H1 (cell line): ENCODE results near the gene HDHD2. TPM values are rescaled to one million over a fixed set of nuclear protein-coding genes. Genes with fewer than 3 reads are reported as not detected.

Experiments used
- CTCF ChIA-PET: fragments of 300-600 bp; sonication (Branson Sonifier 250); formaldehyde crosslinking; loops from one replicate; lab custom pipeline; 2021; ENCODE audit not compliant: partially characterized antibody; lab: Charles Lee
- POLR2A ChIA-PET: fragments of 300-600 bp; sonication (Branson Sonifier 250); formaldehyde crosslinking; loops from one replicate; lab custom pipeline; 2021; ENCODE audit warnings: inconsistent platforms; ENCODE audit not compliant: partially characterized antibody; lab: Charles Lee
- DNase-seq, 2 experiments: peaks; one replicate each; pipeline versions ENCODE4 v3.0.0 to v3.0.0-alpha.2; 2010 to 2022; ENCODE audit warnings: low spot score in 2 of 2, low read depth in 1 of 2, mixed read lengths in 1 of 2
- FAIRE-seq: peaks from 2 replicates; lab custom pipeline; 2011; peaks lifted over from hg19 to GRCh38; lab: Jason Lieb, UNC
- H2AFZ ChIP-seq: 2 replicates; pipeline ENCODE4 v1.8.1; 2012; ENCODE audit warnings: low read length, inconsistent platforms
- H2AK5ac ChIP-seq: 2 replicates; pipeline ENCODE4 v1.6.1; 2013; ENCODE audit warnings: low read depth, low read length
- H2BK120ac ChIP-seq: replicated peaks from 2 replicates; pipeline ENCODE3; 2013; ENCODE audit warnings: low read depth, low read length, inconsistent platforms
- H2BK12ac ChIP-seq: 2 replicates; pipeline ENCODE4 v1.6.1; 2013; ENCODE audit warnings: low read depth, low read length
- H2BK15ac ChIP-seq: 2 replicates; pipeline ENCODE4 v1.6.1; 2013; ENCODE audit warnings: low read length
- H2BK20ac ChIP-seq: 2 replicates; pipeline ENCODE4 v1.6.1; 2013; ENCODE audit warnings: low read length
- H2BK5ac ChIP-seq: 2 replicates; pipeline ENCODE4 v1.6.1; 2013; ENCODE audit warnings: low read depth, low read length
- H3K14ac ChIP-seq: 2 replicates; pipeline ENCODE4 v1.6.1; 2013; ENCODE audit warnings: inconsistent platforms; ENCODE audit not compliant: insufficient read length
- H3K18ac ChIP-seq: 2 replicates; pipeline ENCODE4 v1.6.1; 2013; ENCODE audit warnings: low read length; ENCODE audit errors: extremely low read depth
- H3K23ac ChIP-seq: 2 replicates; pipeline ENCODE4 v1.6.1; 2013; ENCODE audit warnings: inconsistent platforms; ENCODE audit not compliant: insufficient read length
- H3K23me2 ChIP-seq: 2 replicates; pipeline ENCODE4 v1.6.1; 2013; ENCODE audit warnings: low read depth, low read length
- H3K27ac ChIP-seq: 2 replicates; pipeline ENCODE4 v1.6.1; 2011; ENCODE audit warnings: low read depth, low read length, inconsistent platforms
- H3K27me3 ChIP-seq, 4 experiments: replicated peaks in 1 of 4; 1 replicate in 1 of 4; 2 replicates in 3 of 4; pipeline versions ENCODE4 v1.6.1 to v1.8.1; 2011 to 2013; ENCODE audit warnings: low read length in 3 of 4, mild to moderate bottlenecking in 3 of 4, inconsistent platforms in 2 of 4, mixed read lengths in 2 of 4, moderate library complexity in 1 of 4; ENCODE audit not compliant: control insufficient read depth in 3 of 4, insufficient read depth in 3 of 4; ENCODE audit errors: extremely low read depth in 1 of 4
- H3K36me3 ChIP-seq, 4 experiments: 2 replicates each; pipeline versions ENCODE4 v1.6.1 to v1.8.1; 2011 to 2013; ENCODE audit warnings: mild to moderate bottlenecking in 4 of 4, low read length in 3 of 4, moderate library complexity in 2 of 4, control low read depth in 1 of 4, inconsistent platforms in 1 of 4; ENCODE audit not compliant: insufficient read depth in 4 of 4, control insufficient read depth in 2 of 4
- H3K4ac ChIP-seq: replicated peaks from 2 replicates; pipeline ENCODE3; 2013; ENCODE audit warnings: low read length, low read depth, mixed read lengths, inconsistent platforms; ENCODE audit not compliant: insufficient read length
- H3K4me1 ChIP-seq, 4 experiments: replicated peaks in 1 of 4; 1 replicate in 1 of 4; 2 replicates in 3 of 4; pipeline versions ENCODE4 v1.6.1 to v1.8.1; 2011 to 2013; ENCODE audit warnings: low read length in 3 of 4, inconsistent platforms in 2 of 4, mixed read lengths in 1 of 4; ENCODE audit not compliant: insufficient read depth in 4 of 4, control insufficient read depth in 3 of 4
- H3K4me2 ChIP-seq, 2 experiments: 2 replicates each; pipeline versions ENCODE4 v1.6.1 to v1.8.1; 2011 to 2013; ENCODE audit warnings: low read depth in 2 of 2, low read length in 2 of 2, control low read depth in 1 of 2, inconsistent platforms in 1 of 2, mild to moderate bottlenecking in 1 of 2; ENCODE audit not compliant: insufficient read depth in 1 of 2
- H3K4me3 ChIP-seq, 4 experiments: fragments of 200-600, 300-600 bp in 1 of 4; sonication (generic), shearing (Covaris generic), sonication (Bioruptor Twin) in 1 of 4; 2 replicates each; pipeline versions ENCODE4 v1.5.1 to v1.8.1; 2011 to 2016; ENCODE audit warnings: low read length in 4 of 4, low read depth in 3 of 4, control low read depth in 2 of 4, inconsistent platforms in 2 of 4, mild to moderate bottlenecking in 2 of 4, mixed read lengths in 1 of 4, moderate library complexity in 1 of 4; ENCODE audit not compliant: insufficient read depth in 2 of 4; ENCODE audit errors: extremely low read depth in 1 of 4
- H3K56ac ChIP-seq: replicated peaks from 2 replicates; pipeline ENCODE3; 2013; ENCODE audit warnings: low read depth, mild to moderate bottlenecking, mixed read lengths, low read length, inconsistent platforms; ENCODE audit not compliant: insufficient read length
- H3K79me1 ChIP-seq: 2 replicates; pipeline ENCODE4 v1.6.1; 2013; ENCODE audit warnings: low read depth, low read length, control low read depth
- H3K79me2 ChIP-seq, 2 experiments: 2 replicates each; pipeline versions ENCODE4 v1.6.1 to v1.8.1; 2012 to 2013; ENCODE audit warnings: low read length in 2 of 2, mild to moderate bottlenecking in 2 of 2, inconsistent platforms in 1 of 2; ENCODE audit not compliant: insufficient read depth in 2 of 2, control insufficient read depth in 1 of 2
- H3K9ac ChIP-seq, 4 experiments: replicated peaks in 1 of 4; 1 replicate in 1 of 4; 2 replicates in 3 of 4; pipeline versions ENCODE4 v1.6.1 to v1.8.1; 2011 to 2013; ENCODE audit warnings: low read depth in 3 of 4, low read length in 3 of 4, control low read depth in 2 of 4, mild to moderate bottlenecking in 2 of 4, moderate library complexity in 2 of 4, inconsistent platforms in 1 of 4; ENCODE audit errors: extremely low read depth in 1 of 4
- H3K9me3 ChIP-seq, 2 experiments: 2 replicates each; pipeline versions ENCODE4 v1.6.1 to v1.8.1; 2012 to 2013; ENCODE audit warnings: mild to moderate bottlenecking in 2 of 2, moderate library complexity in 2 of 2, control low read depth in 1 of 2, inconsistent platforms in 1 of 2, low read depth in 1 of 2, low read length in 1 of 2, mixed read lengths in 1 of 2; ENCODE audit not compliant: insufficient read depth in 2 of 2
- H4K20me1 ChIP-seq, 2 experiments: replicated peaks in 1 of 2; 2 replicates each; pipeline versions ENCODE3 to v1.8.1; 2011 to 2013; ENCODE audit warnings: inconsistent platforms in 2 of 2, low read length in 2 of 2, mild to moderate bottlenecking in 1 of 2; ENCODE audit not compliant: insufficient read depth in 2 of 2, control insufficient read depth in 1 of 2
- H4K5ac ChIP-seq: 2 replicates; pipeline ENCODE4 v1.6.1; 2013; ENCODE audit warnings: low read length, low read depth, mixed read lengths, inconsistent platforms; ENCODE audit not compliant: insufficient read length
- H4K8ac ChIP-seq: 2 replicates; pipeline ENCODE4 v1.8.0; 2013; ENCODE audit warnings: mild to moderate bottlenecking, moderate library complexity, low read length, inconsistent platforms; ENCODE audit not compliant: insufficient read depth; ENCODE audit errors: extremely low read depth
- H4K91ac ChIP-seq: replicated peaks from 2 replicates; pipeline ENCODE3; 2013; ENCODE audit warnings: low read length, mixed read lengths, inconsistent platforms; ENCODE audit not compliant: insufficient read length
- BACH1 ChIP-seq: IDR thresholded peaks from 2 replicates; pipeline ENCODE4 v1.6.1; 2012; ENCODE audit warnings: low read length, improper control_type of control experiment
- CHD2 ChIP-seq: IDR thresholded peaks from 2 replicates; pipeline ENCODE4 v1.6.1; 2012; ENCODE audit warnings: low read length, improper control_type of control experiment
- CTBP2 ChIP-seq: IDR thresholded peaks from 2 replicates; pipeline ENCODE4 v1.7.0; 2011; ENCODE audit warnings: borderline replicate concordance, mild to moderate bottlenecking, moderate library complexity, mixed read lengths, low read length; ENCODE audit not compliant: insufficient read depth, insufficient read length
- JUND ChIP-seq: IDR thresholded peaks from 2 replicates; pipeline ENCODE4 v1.6.1; 2011; ENCODE audit warnings: mild to moderate bottlenecking, improper control_type of control experiment, low read length
- MAFK ChIP-seq: IDR thresholded peaks from 2 replicates; pipeline ENCODE4 v1.6.1; 2012; ENCODE audit warnings: low read depth, mild to moderate bottlenecking, improper control_type of control experiment, low read length
- SIX5 ChIP-seq: IDR thresholded peaks from 2 replicates; pipeline ENCODE4 v1.6.1; 2011; ENCODE audit warnings: mild to moderate bottlenecking, low read depth, low read length
- YY1 ChIP-seq: IDR thresholded peaks from 2 replicates; pipeline ENCODE4 v1.6.1; 2011; ENCODE audit warnings: low read depth, mild to moderate bottlenecking, low read length
- WGBS, 2 experiments: shearing (Covaris generic) in 1 of 2; methylation state at CpG; one replicate each; pipeline versions ENCODE4 v1.1.6 to v1.1.7; 2013 to 2015; ENCODE audit warnings: low lambda C conversion rate in 2 of 2, mixed read lengths in 2 of 2, inconsistent platforms in 1 of 2, low coverage in 1 of 2, missing lambda C conversion rate in 1 of 2; ENCODE audit not compliant: insufficient replicate concordance in 2 of 2, insufficient coverage in 1 of 2, insufficient read length in 1 of 2; ENCODE audit errors: extremely low coverage in 1 of 2, missing lambda C conversion rate in 1 of 2; 5-methylcytosine and 5-hydroxymethylcytosine counted together
- polyA plus RNA-seq, 7 experiments: library from polyadenylated mRNA; depleted of rRNA in 3 of 7; stranded (reverse) in 5 of 7; unstranded in 2 of 7; fragments of >200 nt in 5 of 7; fragments of 200-250 nt in 2 of 7; gene quantifications; 1 replicate in 5 of 7; 2 replicates in 1 of 7; 4 replicates in 1 of 7; pipeline versions ENCODE4 v1.2.1 to v1.2.3, GENCODE V29; 2011 to 2013; ENCODE audit warnings: missing spikeins in 2 of 7, mixed read lengths in 2 of 7
- total RNA-seq: library from RNA; stranded (reverse); fragmentation: NEBNext Ultra II Directional; extraction: Animal tissue kit (Norgen Biotek cat#: 25700); gene quantifications from 2 replicates; pipeline ENCODE4 v1.2.1, GENCODE V29; 2021
- TF ChIP-seq, protein P1 (sequence below): IDR thresholded peaks from 2 replicates; pipeline ENCODE4 v1.6.1; 2012; ENCODE audit warnings: inconsistent platforms

The HDHD2 gene
- total and polyA plus RNA-seq, 2 of the 8 experiments (the other 6 are each of a cell fraction or from before 2014, with no cell fraction given): 16.7 to 42.7 TPM

- no peak for FAIRE-seq
- H3K27me3 ChIP-seq: no peaks in the 10 kb centered on the region
- H3K14ac ChIP-seq: no peak overlapping the region
- CTCF ChIA-PET: interaction anchor here (1.7 kb wide), 1 partner anchor 23 kb away, joined by 4 read pairs; no protein-coding TSS in a partner anchor
- DNase-seq: no peak
- H3K23ac ChIP-seq: no peak overlapping the region
- H4K91ac ChIP-seq: no peak overlapping the region
- peaks cover 0 to 4% (median 3%) of the 10 kb centered on the region in 4 experiments; a peak in 6 of 7 replicates for H3K4me1 ChIP-seq
- H4K8ac ChIP-seq: no peak overlapping the region
- 97% methylated on average over 7 of the region's 7 CpGs; no CpG with 5 or more reads in 1 of the 2 experiments for WGBS, 2 experiments
- no peak overlapping the region for H3K18ac ChIP-seq
- no peak overlapping the region for H3K56ac ChIP-seq
- H3K9ac ChIP-seq: no peak overlapping the region
- 0 out of 8 replicates have a peak, but pooled peaks cover 0 to 2% (median 0%) of the 10 kb centered on the region in 4 experiments for H3K36me3 ChIP-seq
- H4K20me1 ChIP-seq: no peaks in the 10 kb centered on the region
- H2AFZ ChIP-seq: no peak overlapping the region
- no peak overlapping the region for H2AK5ac ChIP-seq
- no peak overlapping the region for H3K27ac ChIP-seq
- H3K23me2 ChIP-seq: no peaks in the 10 kb centered on the region
- no peak overlapping the region for H2BK15ac ChIP-seq
- no peak overlapping the region for H2BK20ac ChIP-seq
- H3K79me2 ChIP-seq: no peaks in the 10 kb centered on the region
- H3K9me3 ChIP-seq: no peaks in the 10 kb centered on the region
- H3K4me2 ChIP-seq: no peak overlapping the region
- no peak overlapping the region for H4K5ac ChIP-seq
- no peak overlapping the region for H2BK12ac ChIP-seq
- H2BK120ac ChIP-seq: no peak overlapping the region
- H3K79me1 ChIP-seq: no peaks in the 10 kb centered on the region
- POLR2A ChIA-PET: no interaction called here
- H3K4me3 ChIP-seq: no peak overlapping the region
- no peak overlapping the region for H3K4ac ChIP-seq
- no peak overlapping the region for H2BK5ac ChIP-seq
- TF ChIP-seq MAFK (no peak), CHD2 (no peak), CTBP2 (no peak), YY1 (no peak), JUND (no peak), SIX5 (no peak), BACH1 (no peak)
- TF ChIP-seq, protein P1, sequence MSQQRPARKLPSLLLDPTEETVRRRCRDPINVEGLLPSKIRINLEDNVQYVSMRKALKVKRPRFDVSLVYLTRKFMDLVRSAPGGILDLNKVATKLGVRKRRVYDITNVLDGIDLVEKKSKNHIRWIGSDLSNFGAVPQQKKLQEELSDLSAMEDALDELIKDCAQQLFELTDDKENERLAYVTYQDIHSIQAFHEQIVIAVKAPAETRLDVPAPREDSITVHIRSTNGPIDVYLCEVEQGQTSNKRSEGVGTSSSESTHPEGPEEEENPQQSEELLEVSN: no peak
These were observed 73.2 kb downstream of the HDHD2 start for GRCh38 chr18:47077111-47077510.
